A549 (cell line): Measurements from ENCODE around the gene GSE1. TPM values are rescaled to one million over a fixed set of nuclear protein-coding genes. Genes with fewer than 3 reads are reported as not detected.

Experiments used
- ATAC-seq, 2 experiments: fragments of 200-7000 bp in 1 of 2; fragments of >200 bp in 1 of 2; cut with Nextera tagmentation in 1 of 2; cut with Tn5 transposase in 1 of 2; 3 replicates each; pipeline versions ENCODE4 v1.8.0 to v1.9.1; 2018 to 2020; ENCODE audit warnings: mild to moderate bottlenecking in 1 of 2, moderate library complexity in 1 of 2
- CTCF ChIA-PET: fragments of 300-600 bp; sonication (Branson Sonifier 250); formaldehyde crosslinking; extraction: SDS; loops from one replicate; lab custom pipeline; 2021; ENCODE audit warnings: antibody characterized with exemption, inconsistent platforms; lab: Yijun Ruan, JAX
- POLR2A ChIA-PET: fragments of 350-600 bp; formaldehyde crosslinking; extraction: SDS; loops from one replicate; lab custom pipeline; 2021; ENCODE audit warnings: antibody characterized with exemption, inconsistent platforms; lab: Yijun Ruan, JAX
- DNase-seq, 2 experiments: peaks; one replicate each; pipeline versions ENCODE4 v3.0.0 to v3.0.0-alpha.2; 2011 to 2016; ENCODE audit warnings: low read depth in 1 of 2, low spot score in 1 of 2
- FAIRE-seq: peaks from 2 replicates; lab custom pipeline; 2011; peaks lifted over from hg19 to GRCh38; lab: Jason Lieb, UNC
- H3K27ac ChIP-seq, 2 experiments: fragments of >200 bp; sonication (Bioruptor Twin); formaldehyde crosslinking; 3 replicates each; pipeline ENCODE4 v1.5.1; 2016 to 2017
- H3K4me1 ChIP-seq: fragments of >200 bp; sonication (Bioruptor Twin); formaldehyde crosslinking; 3 replicates; pipeline ENCODE4 v1.6.1; 2016
- H3K4me2 ChIP-seq: fragments of >200 bp; sonication (Bioruptor Twin); formaldehyde crosslinking; 3 replicates; pipeline ENCODE4 v1.6.1; 2016
- H3K4me3 ChIP-seq: fragments of >200 bp; sonication (Bioruptor Twin); formaldehyde crosslinking; 3 replicates; pipeline ENCODE4 v1.5.1; 2016
- H3K9me3 ChIP-seq: fragments of >200 bp; sonication (Bioruptor Twin); formaldehyde crosslinking; 3 replicates; pipeline ENCODE4 v1.6.1; 2016
- CBX2 ChIP-seq: fragments of 200-600 bp; sonication (generic); IDR thresholded peaks from 2 replicates; pipeline ENCODE4 v1.6.1; 2016; ENCODE audit warnings: low read depth, mild to moderate bottlenecking, borderline replicate concordance
- CEBPB ChIP-seq, 2 experiments: fragments of >200 bp in 1 of 2; sonication (Bioruptor Twin) in 1 of 2; formaldehyde crosslinking in 1 of 2; IDR thresholded peaks; 2 replicates each; pipeline ENCODE4 v1.6.1; 2012 to 2016
- CHD2 ChIP-seq: fragments of 150-350 bp; IDR thresholded peaks from 2 replicates; pipeline ENCODE4 v1.6.1; 2014; ENCODE audit warnings: low read length; ENCODE audit not compliant: partially characterized antibody
- ESRRA ChIP-seq: fragments of 150-350 bp; IDR thresholded peaks from 2 replicates; pipeline ENCODE4 v1.6.1; 2014; ENCODE audit warnings: mild to moderate bottlenecking, low read length, borderline replicate concordance
- HOXA7 ChIP-seq: fragments of 250-450 bp; sonication (Bioruptor Pico); IDR thresholded peaks from 2 replicates; pipeline ENCODE4 v1.5.0; 2020; ENCODE audit warnings: mild to moderate bottlenecking, moderate library complexity
- POLR2A ChIP-seq: IDR thresholded peaks from 2 replicates; pipeline ENCODE4 v1.6.1; 2012; ENCODE audit warnings: mild to moderate bottlenecking, low read length
- POLR2AphosphoS2 ChIP-seq: conservative IDR thresholded peaks from 2 replicates; pipeline ENCODE4 v1.6.1; 2012; ENCODE audit warnings: low read length, improper control_type of control experiment, inconsistent platforms
- RFX5 ChIP-seq: fragments of 450-650 bp; IDR thresholded peaks from 2 replicates; pipeline ENCODE4 v1.7.1; 2014; ENCODE audit warnings: antibody characterized with exemption, mild to moderate bottlenecking, moderate library complexity
- RNF2 ChIP-seq: fragments of 200-600 bp; sonication (generic); IDR thresholded peaks from 2 replicates; pipeline ENCODE4 v1.6.1; 2016; ENCODE audit warnings: low read depth, mild to moderate bottlenecking, antibody characterized with exemption, moderate library complexity, borderline replicate concordance
- SREBF2 ChIP-seq: fragments of 450-650 bp; IDR thresholded peaks from 2 replicates; pipeline ENCODE4 v1.6.1; 2014; ENCODE audit warnings: mild to moderate bottlenecking, moderate library complexity
- TFCP2L1 ChIP-seq: fragments of 250-450 bp; sonication (Bioruptor Pico); IDR thresholded peaks from 2 replicates; pipeline ENCODE4 v1.5.0; 2021; ENCODE audit warnings: mild to moderate bottlenecking
- ZFP36 ChIP-seq: fragments of 450-650 bp; IDR thresholded peaks from 2 replicates; pipeline ENCODE4 v1.6.1; 2014; ENCODE audit warnings: borderline replicate concordance; ENCODE audit not compliant: partially characterized antibody
- WGBS: methylation state at CpG from one replicate; pipeline ENCODE4 v1.1.6; 2017; ENCODE audit errors: missing lambda C conversion rate; 5-methylcytosine and 5-hydroxymethylcytosine counted together
- polyA plus RNA-seq, 4 experiments: library from polyadenylated mRNA; depleted of rRNA in 3 of 4; stranded (reverse); fragments of >200 nt; fragmentation: RNase III in 1 of 4; extraction: RNeasy Plus Mini Kit Qiagen cat#74134 plus additional on column Dnase treatment in 1 of 4; gene quantifications; 2 replicates in 3 of 4; 3 replicates in 1 of 4; pipeline ENCODE4 v1.2.3, GENCODE V29; 2011 to 2017
- TF ChIP-seq, protein P1 (sequence below): fragments of 450-650 bp; IDR thresholded peaks from 2 replicates; pipeline ENCODE4 v1.6.1; 2014; ENCODE audit warnings: antibody characterized with exemption
- TF ChIP-seq, protein P2 (sequence below): IDR thresholded peaks from 2 replicates; pipeline ENCODE4 v1.6.1; 2012; ENCODE audit warnings: low read depth, borderline replicate concordance
- TF ChIP-seq, protein P3 (sequence below): fragments of 250-450 bp; sonication (Bioruptor Pico); IDR thresholded peaks from 2 replicates; pipeline ENCODE4 v1.5.0; 2021; ENCODE audit warnings: mild to moderate bottlenecking, moderate library complexity, borderline replicate concordance

GSE1 gene
- polyA plus RNA-seq, 2 of the 4 experiments (the other 2 are of a cell fraction): 20.7 to 24.3 TPM

DNA sequence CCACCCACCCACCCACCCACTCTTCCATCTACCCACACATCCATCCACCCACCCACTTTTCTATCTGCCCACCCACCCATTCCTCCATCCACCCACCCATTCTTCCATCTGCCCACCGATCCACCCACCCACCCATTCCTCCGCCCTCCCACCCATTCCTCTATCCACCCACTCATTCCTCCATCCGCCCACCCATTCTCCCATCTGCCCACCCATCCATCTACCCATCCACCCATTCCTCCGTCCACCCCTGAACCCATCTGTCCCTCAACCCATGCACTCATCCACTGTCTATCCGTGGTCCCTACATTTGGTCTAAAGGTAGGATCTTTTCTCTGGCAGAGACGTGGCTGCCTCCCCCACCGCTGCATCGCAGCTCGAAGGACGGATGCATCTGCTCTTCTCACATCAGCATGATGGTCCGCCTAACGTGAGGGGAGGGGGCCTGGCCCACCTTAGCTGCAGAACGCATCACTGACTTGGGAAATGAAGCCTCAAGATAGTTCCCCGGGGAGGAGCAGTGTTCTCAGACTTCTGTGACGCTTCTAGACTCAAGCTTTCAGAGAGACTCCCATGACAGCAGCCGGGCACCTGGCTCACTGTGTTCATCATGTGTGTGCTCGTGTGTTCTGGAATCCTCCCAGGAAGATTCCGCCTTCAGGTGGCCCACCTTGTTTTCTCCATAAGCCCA, 17.2 kb upstream of the GSE1 start (continued):
- TF ChIP-seq, protein P1, sequence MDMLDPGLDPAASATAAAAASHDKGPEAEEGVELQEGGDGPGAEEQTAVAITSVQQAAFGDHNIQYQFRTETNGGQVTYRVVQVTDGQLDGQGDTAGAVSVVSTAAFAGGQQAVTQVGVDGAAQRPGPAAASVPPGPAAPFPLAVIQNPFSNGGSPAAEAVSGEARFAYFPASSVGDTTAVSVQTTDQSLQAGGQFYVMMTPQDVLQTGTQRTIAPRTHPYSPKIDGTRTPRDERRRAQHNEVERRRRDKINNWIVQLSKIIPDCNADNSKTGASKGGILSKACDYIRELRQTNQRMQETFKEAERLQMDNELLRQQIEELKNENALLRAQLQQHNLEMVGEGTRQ: no peak
- no peak for TF ChIP-seq HOXA7 (CRISPR knock-in tag)
- no peak for TF ChIP-seq CBX2

DNA sequence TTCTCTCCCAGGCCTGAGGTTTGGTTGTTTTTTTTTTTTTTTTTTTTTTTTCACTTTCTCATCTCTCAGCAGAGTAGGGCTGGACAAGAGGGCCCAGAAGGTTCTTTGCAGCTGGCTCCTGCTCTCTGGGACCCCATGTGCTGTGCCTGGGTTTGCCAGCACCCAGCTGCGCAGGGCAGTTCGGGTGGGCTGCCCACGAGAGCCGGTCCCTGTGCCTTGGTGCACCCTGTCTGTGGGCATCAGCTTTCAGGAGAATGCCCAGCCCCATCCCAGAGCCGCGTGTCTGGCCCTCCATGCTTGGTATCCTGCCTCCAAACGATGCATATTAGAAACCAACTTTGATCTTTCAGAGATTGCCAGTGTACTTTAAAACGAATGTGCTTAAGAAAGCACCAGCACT, 15.0 kb upstream of the GSE1 start:
- ATAC-seq: no peak
- WGBS: 87% methylated on average over 8 of the region's 8 CpGs
- Histone ChIP-seq H3K9me3 (no peaks in the 10 kb centered on the region), H3K4me2 (no peak overlapping the region), H3K4me3 (no peak overlapping the region), H3K4me1 (0 out of 3 replicates have a peak, but pooled peaks cover 5% of the 10 kb centered on the region)
- no peak for FAIRE-seq
- CTCF ChIA-PET: interaction anchor here (1.0 to 7.2 kb wide), 4 partner anchors 12 to 411 kb away, joined by 3 to 42 read pairs (median 3); no protein-coding TSS in a partner anchor
- no peak for TF ChIP-seq POLR2AphosphoS2
- TF ChIP-seq CEBPB (IDR thresholded peaks at IDR 0.05): no peak
- TF ChIP-seq, all 56 proteins: peak for 0
- H3K27ac ChIP-seq: no peak overlapping the region
- POLR2A ChIA-PET: no interaction called here
- DNase-seq: no peak

DNA sequence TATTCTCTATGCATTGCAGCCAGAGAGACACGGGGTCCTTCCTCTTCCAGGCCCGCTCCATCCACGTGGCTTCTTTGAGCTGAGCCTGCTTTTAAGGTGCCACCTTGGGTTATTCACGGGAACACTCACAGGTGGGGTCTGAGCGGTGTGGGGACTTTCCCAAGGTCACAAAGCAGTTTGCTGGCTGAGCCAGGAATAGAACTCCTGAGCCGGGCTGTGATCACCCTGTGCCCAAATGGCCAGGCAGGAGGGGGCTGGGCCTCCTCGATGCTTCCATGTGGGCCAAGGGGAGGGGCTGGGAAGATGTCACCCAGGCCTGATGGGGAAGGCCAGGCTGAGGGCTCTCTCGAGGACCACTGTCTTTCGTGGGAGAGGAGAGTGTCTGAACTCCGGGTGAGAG, 13.0 kb upstream of the GSE1 start:
- Histone ChIP-seq H3K4me2 (no peak overlapping the region), H3K9me3 (no peaks in the 10 kb centered on the region), H3K4me1 (0 out of 3 replicates have a peak, but pooled peaks cover 5% of the 10 kb centered on the region), H3K4me3 (no peak overlapping the region), H3K27ac (no peak overlapping the region)
- 78% methylated on average over 10 of the region's 10 CpGs for WGBS
- ATAC-seq: no peak
- TF ChIP-seq, protein P2, sequence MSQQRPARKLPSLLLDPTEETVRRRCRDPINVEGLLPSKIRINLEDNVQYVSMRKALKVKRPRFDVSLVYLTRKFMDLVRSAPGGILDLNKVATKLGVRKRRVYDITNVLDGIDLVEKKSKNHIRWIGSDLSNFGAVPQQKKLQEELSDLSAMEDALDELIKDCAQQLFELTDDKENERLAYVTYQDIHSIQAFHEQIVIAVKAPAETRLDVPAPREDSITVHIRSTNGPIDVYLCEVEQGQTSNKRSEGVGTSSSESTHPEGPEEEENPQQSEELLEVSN: no peak
- no peak for TF ChIP-seq SREBF2
- TF ChIP-seq ESRRA: no peak
- no peak for TF ChIP-seq RFX5
- no peak for TF ChIP-seq CHD2
- TF ChIP-seq RNF2: no peak
- no peak for FAIRE-seq
- no peak for DNase-seq
- ChIA-PET CTCF (interaction anchor here (0.8 to 7.2 kb wide), 5 partner anchors 10 to 180 kb away, joined by 3 to 42 read pairs (median 3); no protein-coding TSS in a partner anchor), POLR2A (interaction anchor here (0.5 kb wide), 1 partner anchor 12 kb away, joined by 3 read pairs; no protein-coding TSS in a partner anchor)

DNA sequence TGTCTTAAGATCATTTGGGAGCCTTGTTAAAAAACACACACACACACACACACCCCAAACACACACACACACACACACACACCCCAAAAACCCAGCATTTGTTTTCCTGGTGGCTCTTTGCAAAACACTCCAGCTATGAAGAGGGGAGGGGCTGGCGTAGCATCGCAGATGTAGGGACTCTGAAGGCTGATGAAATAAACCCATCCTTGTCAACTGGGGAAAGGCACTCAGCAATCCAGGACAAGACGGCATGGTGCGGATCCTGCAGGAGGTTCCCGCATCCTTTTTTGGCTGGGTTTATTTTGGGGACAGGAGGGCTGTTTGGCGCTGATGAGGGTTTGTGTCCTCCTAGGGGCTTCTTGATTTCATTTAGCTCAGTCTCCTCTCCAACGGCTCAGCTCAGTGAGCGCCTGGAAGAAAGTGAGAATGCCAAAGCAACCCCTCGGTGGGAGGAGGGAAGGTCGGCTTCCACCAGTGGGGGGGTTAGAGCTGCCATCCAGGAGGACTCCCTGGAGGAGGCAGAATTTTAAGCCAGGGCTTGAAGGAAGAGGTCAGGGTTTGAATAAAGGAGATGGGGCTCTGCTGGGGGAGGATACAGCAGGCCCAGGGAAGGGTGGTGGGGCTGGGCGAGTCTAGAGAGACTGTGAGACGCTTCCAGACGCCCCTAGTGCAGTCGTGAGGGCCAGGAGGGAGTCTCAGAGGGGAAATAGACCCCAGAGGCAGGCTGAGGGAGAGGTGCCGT, 12.4 kb upstream of the GSE1 start:
- ATAC-seq (0 out of 6 replicates have a peak, but pooled peaks of 1 of the 2 experiments have one; percentile 40), DNase-seq (no peak), FAIRE-seq (no peak)
- no peaks in the 10 kb centered on the region for H3K9me3 ChIP-seq
- TF ChIP-seq POLR2AphosphoS2 (no peak), CEBPB (IDR thresholded peaks at IDR 0.05) (no peak), ZFP36 (peak; percentile 80), RFX5 (no peak), POLR2A (no peak), TFCP2L1 (CRISPR knock-in tag) (no peak)
- TF ChIP-seq, protein P3, sequence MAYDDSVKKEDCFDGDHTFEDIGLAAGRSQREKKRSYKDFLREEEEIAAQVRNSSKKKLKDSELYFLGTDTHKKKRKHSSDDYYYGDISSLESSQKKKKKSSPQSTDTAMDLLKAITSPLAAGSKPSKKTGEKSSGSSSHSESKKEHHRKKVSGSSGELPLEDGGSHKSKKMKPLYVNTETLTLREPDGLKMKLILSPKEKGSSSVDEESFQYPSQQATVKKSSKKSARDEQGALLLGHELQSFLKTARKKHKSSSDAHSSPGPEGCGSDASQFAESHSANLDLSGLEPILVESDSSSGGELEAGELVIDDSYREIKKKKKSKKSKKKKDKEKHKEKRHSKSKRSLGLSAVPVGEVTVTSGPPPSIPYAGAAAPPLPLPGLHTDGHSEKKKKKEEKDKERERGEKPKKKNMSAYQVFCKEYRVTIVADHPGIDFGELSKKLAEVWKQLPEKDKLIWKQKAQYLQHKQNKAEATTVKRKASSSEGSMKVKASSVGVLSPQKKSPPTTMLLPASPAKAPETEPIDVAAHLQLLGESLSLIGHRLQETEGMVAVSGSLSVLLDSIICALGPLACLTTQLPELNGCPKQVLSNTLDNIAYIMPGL (CRISPR knock-in tag): no peak
- H3K4me1 ChIP-seq: 0 out of 3 replicates have a peak, but pooled peaks cover 5% of the 10 kb centered on the region
- ChIA-PET POLR2A (interaction anchor here (0.5 kb wide), 1 partner anchor 11 kb away, joined by 3 read pairs; no protein-coding TSS in a partner anchor), CTCF (interaction anchor here (0.8 to 7.2 kb wide), 8 partner anchors 10 to 180 kb away, joined by 3 to 42 read pairs (median 3); no protein-coding TSS in a partner anchor)
- H3K4me3 ChIP-seq: no peak overlapping the region
- no peak overlapping the region for H3K4me2 ChIP-seq
- 86% methylated on average over 15 of the region's 15 CpGs for WGBS
- peak overlapping the region in 1 of 2 experiments; percentile 34; a peak in 2 of 6 replicates for H3K27ac ChIP-seq
